Uterus (tissue), 4 donors: ENCODE data around the gene TUB. TPM values are rescaled to one million over a fixed set of nuclear protein-coding genes. Genes with fewer than 3 reads are reported as not detected.

ENCODE experiments used
- DNase-seq, 2 donors: peaks; one replicate each; pipeline ENCODE4 v3.0.0-alpha.2; 2019 to 2020
- H3K27ac ChIP-seq, 2 donors: fragments of 200-600 bp; sonication (generic); 1 replicate in 1 of 2; 2 replicates in 1 of 2; pipeline ENCODE4 v1.5.1; 2016 to 2018
- H3K27me3 ChIP-seq, 2 donors: fragments of 200-600 bp; sonication (generic); one replicate each; pipeline ENCODE4 v1.5.1; 2018 to 2019; ENCODE audit warnings: control low read depth in 1 of 2
- H3K36me3 ChIP-seq, 2 donors: fragments of 200-600 bp; sonication (generic); one replicate each; pipeline ENCODE4 v1.5.1; 2019; ENCODE audit warnings: control low read depth in 1 of 2
- H3K4me1 ChIP-seq, 2 donors: fragments of 200-600 bp; sonication (generic); one replicate each; pipeline ENCODE4 v1.5.1; 2018 to 2019; ENCODE audit warnings: control low read depth in 1 of 2
- H3K4me3 ChIP-seq, 2 donors: fragments of 200-600 bp; sonication (generic); 1 replicate in 1 of 2; 2 replicates in 1 of 2; pipeline ENCODE4 v1.5.1; 2018 to 2019; ENCODE audit warnings: mild to moderate bottlenecking in 1 of 2
- H3K9me3 ChIP-seq, 2 donors: fragments of 200-600 bp; sonication (generic); one replicate each; pipeline ENCODE4 v1.5.1; 2019; ENCODE audit warnings: control low read depth in 1 of 2
- POLR2A ChIP-seq, 2 donors: fragments of 450-650 bp; IDR thresholded peaks; one replicate each; pipeline ENCODE4 v1.6.1; 2016; ENCODE audit warnings: antibody characterized with exemption in 2 of 2, mild to moderate bottlenecking in 1 of 2, moderate library complexity in 1 of 2
- intact Hi-C: fragments of 100-400 bp; cut with DNase I; formaldehyde crosslinking; loops from one replicate; pipeline ENCODE4 v1.15.1; 2023; ENCODE audit warnings: low total_unique reads
- total RNA-seq, 4 donors: library from RNA; depleted of rRNA in 3 of 4; stranded (reverse); fragments of >200 nt in 3 of 4; gene quantifications; one replicate each; pipeline versions ENCODE4 v1.1.0 to v1.2.4, GENCODE V29; 2014 to 2023
- TF ChIP-seq, protein P1 (sequence below), 4 experiments: fragments of 200-600 bp in 2 of 4; fragments of 450-650 bp in 2 of 4; sonication (generic) in 2 of 4; IDR thresholded peaks; one replicate each; pipeline ENCODE4 v1.5.1; 2016 to 2019; ENCODE audit warnings: antibody characterized with exemption in 4 of 4, mild to moderate bottlenecking in 2 of 4, moderate library complexity in 1 of 4
- donor health status: DM: yes; HTN: yes; CAD: no.

Gene TUB
- total RNA-seq, 4 donors from 2014 or later: 12.6 to 57.4 (median 37.8) TPM

DNA sequence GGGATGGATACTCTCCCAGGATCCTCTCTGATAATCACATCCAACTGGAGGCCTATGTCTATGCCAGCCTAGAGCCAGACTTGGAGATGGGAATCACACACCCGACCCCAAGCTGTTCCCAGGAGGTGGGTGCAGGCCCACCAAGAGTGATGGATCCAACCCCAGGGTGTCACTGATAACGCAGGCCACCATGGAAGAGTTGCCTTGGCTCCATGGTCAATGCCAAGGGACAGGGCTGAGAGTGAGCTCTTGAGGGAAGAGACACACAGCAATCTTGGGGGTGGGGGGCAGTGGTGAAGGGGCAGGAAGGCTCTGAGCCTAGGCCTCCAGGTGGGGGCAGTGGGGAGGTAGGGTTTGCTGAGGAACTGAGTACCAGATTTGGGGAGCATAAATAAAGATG lies 16.9 kb downstream of the TUB start:
- DNase-seq: no peak
- H3K4me1 ChIP-seq: no peaks in the 10 kb centered on the region
- intact Hi-C loops: loop anchor here (5.0 to 10.0 kb wide), 2 partner anchors 66 to 93 kb away; no protein-coding TSS in a partner anchor
- no peaks in the 10 kb centered on the region for H3K27me3 ChIP-seq
- TF ChIP-seq POLR2A (IDR thresholded peaks at IDR 0.05): no peak
- TF ChIP-seq, protein P1, sequence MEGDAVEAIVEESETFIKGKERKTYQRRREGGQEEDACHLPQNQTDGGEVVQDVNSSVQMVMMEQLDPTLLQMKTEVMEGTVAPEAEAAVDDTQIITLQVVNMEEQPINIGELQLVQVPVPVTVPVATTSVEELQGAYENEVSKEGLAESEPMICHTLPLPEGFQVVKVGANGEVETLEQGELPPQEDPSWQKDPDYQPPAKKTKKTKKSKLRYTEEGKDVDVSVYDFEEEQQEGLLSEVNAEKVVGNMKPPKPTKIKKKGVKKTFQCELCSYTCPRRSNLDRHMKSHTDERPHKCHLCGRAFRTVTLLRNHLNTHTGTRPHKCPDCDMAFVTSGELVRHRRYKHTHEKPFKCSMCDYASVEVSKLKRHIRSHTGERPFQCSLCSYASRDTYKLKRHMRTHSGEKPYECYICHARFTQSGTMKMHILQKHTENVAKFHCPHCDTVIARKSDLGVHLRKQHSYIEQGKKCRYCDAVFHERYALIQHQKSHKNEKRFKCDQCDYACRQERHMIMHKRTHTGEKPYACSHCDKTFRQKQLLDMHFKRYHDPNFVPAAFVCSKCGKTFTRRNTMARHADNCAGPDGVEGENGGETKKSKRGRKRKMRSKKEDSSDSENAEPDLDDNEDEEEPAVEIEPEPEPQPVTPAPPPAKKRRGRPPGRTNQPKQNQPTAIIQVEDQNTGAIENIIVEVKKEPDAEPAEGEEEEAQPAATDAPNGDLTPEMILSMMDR (IDR thresholded peaks at IDR 0.05): no peak
- H3K27ac ChIP-seq: peak overlapping the region; percentile 40 to 52
- no peak overlapping the region for H3K4me3 ChIP-seq
- H3K36me3 ChIP-seq: no peaks in the 10 kb centered on the region
- no peaks in the 10 kb centered on the region for H3K9me3 ChIP-seq

DNA sequence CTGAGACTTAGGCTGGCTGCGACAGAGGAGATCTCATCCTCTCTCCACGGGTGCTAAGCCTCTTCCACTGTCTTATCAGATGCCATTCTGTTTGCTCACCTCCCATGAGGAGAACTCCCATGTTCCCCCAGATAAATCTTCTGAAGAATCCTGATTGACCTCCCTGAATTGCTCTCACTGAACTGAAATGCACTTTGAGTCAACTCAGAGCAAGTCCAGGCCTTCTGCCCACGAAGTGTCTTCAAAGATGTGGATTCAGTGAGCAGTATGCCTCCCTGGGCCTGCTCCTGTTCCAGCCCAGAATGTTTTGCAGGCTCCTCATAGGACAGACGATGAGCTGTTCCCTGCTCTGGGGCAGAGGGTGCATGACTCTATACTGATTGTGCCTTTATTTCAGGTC lies 17.4 kb downstream of the TUB start:
- no peak for DNase-seq
- TF ChIP-seq POLR2A (IDR thresholded peaks at IDR 0.05): no peak
- TF ChIP-seq, protein P1 (IDR thresholded peaks at IDR 0.05): no peak
- Histone ChIP-seq H3K4me1 (no peaks in the 10 kb centered on the region), H3K9me3 (no peaks in the 10 kb centered on the region), H3K4me3 (no peak overlapping the region), H3K36me3 (no peaks in the 10 kb centered on the region), H3K27ac (peak overlapping the region; percentile 51 to 52), H3K27me3 (no peaks in the 10 kb centered on the region)
- intact Hi-C loops: loop anchor here (5.0 to 10.0 kb wide), 2 partner anchors 66 to 94 kb away; no protein-coding TSS in a partner anchor

DNA sequence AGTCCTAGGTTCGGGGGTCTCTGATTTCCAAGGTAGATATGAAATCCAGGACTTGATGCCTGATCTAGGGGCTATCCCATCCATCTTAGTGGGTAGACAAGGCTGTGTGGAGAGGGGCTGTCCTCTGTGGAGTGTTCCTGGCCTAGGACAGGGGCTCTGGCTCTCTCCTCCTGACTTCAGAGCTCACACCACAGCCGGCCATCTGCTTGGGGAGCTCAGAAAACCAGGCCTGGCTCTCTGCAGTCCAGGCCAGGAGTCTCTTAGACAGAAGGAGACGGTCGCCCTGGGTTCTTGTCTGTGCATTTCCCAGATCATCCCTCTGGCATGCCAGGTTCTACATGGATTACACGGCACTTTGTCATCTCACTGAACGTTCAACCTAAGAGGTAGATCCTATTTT lies 17.9 kb downstream of the TUB start:
- Histone ChIP-seq H3K9me3 (no peaks in the 10 kb centered on the region), H3K36me3 (no peaks in the 10 kb centered on the region), H3K27ac (peak overlapping the region; percentile 51 to 52), H3K27me3 (no peaks in the 10 kb centered on the region), H3K4me3 (no peak overlapping the region), H3K4me1 (no peaks in the 10 kb centered on the region)
- intact Hi-C loops: loop anchor here (5.0 to 10.0 kb wide), 2 partner anchors 67 to 94 kb away; no protein-coding TSS in a partner anchor
- no peak for TF ChIP-seq POLR2A (IDR thresholded peaks at IDR 0.05)
- TF ChIP-seq, protein P1 (IDR thresholded peaks at IDR 0.05): no peak
- DNase-seq: no peak

DNA sequence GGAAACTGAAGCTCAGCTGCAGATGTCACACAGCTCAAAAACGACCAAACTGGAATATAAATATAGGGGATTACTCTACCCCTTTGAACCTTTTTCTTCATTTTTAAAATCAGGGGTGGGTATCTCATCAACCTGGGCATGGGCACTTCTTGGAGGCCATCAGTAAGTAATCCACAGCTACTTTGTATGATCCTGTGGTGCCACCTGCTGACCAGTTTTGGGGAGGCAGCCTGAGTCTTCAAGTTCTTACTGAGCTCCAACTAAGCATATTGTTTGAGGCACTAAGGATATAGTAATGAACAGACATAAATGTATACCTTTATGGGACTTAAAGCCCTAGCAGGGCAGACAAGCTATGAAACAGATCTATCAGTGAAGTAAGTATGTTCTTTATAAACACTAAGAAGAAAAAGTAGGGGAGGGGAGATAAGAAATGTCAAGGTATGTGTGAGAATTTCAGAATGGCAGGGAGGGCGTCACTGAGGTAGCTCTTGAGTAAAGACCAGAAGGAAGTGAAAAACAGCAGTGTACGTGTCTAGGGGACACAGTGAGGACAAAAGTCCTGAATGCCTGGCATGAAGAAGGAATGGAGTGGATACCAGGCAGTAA lies 18.4 kb downstream of the TUB start:
- Histone ChIP-seq H3K27ac (peak overlapping the region; percentile 51 to 52), H3K36me3 (no peaks in the 10 kb centered on the region), H3K9me3 (no peaks in the 10 kb centered on the region), H3K4me3 (no peak overlapping the region), H3K4me1 (no peaks in the 10 kb centered on the region), H3K27me3 (no peaks in the 10 kb centered on the region)
- intact Hi-C loops: loop anchor here (5.0 to 10.0 kb wide), 2 partner anchors 67 to 95 kb away; no protein-coding TSS in a partner anchor
- DNase-seq: peak; percentile 77 to 82
- TF ChIP-seq, protein P1 (IDR thresholded peaks at IDR 0.05): peak; percentile 59 to 83 (median 76)
- TF ChIP-seq POLR2A (IDR thresholded peaks at IDR 0.05): no peak

DNA sequence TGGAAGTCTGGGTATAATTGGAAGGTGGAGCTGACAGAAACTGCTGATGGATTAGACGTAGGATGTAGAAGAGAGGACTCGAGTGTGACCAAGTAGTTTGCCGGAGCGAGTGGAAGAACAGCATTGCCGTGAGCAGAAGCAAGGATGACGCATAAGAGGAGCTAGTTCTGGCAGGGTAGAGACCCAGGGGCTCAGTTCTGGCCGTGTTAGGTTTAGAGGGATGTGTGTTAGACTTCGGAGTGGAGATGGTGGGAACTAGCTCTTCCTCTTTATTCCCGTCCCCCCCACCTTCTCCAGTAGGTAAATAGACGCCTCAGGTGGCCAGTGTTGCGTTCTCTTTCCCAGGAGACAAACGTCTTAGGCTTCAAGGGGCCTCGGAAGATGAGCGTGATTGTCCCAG lies 19.1 kb downstream of the TUB start:
- no peaks in the 10 kb centered on the region for H3K36me3 ChIP-seq
- TF ChIP-seq POLR2A (IDR thresholded peaks at IDR 0.05): no peak
- TF ChIP-seq, protein P1 (IDR thresholded peaks at IDR 0.05): no peak
- no peaks in the 10 kb centered on the region for H3K9me3 ChIP-seq
- no peaks in the 10 kb centered on the region for H3K27me3 ChIP-seq
- H3K27ac ChIP-seq: no peak overlapping the region
- H3K4me1 ChIP-seq: no peaks in the 10 kb centered on the region
- DNase-seq: no peak
- no peak overlapping the region for H3K4me3 ChIP-seq
- intact Hi-C loops: no loop called here
